Measurements from ENCODE around the gene AMD1.
"Not testable (repeated sequence)": the region's sequence is repeated elsewhere in the genome, so short reads cannot be mapped to it uniquely, and the experiment has no call there.

Gene AMD1

DNA sequence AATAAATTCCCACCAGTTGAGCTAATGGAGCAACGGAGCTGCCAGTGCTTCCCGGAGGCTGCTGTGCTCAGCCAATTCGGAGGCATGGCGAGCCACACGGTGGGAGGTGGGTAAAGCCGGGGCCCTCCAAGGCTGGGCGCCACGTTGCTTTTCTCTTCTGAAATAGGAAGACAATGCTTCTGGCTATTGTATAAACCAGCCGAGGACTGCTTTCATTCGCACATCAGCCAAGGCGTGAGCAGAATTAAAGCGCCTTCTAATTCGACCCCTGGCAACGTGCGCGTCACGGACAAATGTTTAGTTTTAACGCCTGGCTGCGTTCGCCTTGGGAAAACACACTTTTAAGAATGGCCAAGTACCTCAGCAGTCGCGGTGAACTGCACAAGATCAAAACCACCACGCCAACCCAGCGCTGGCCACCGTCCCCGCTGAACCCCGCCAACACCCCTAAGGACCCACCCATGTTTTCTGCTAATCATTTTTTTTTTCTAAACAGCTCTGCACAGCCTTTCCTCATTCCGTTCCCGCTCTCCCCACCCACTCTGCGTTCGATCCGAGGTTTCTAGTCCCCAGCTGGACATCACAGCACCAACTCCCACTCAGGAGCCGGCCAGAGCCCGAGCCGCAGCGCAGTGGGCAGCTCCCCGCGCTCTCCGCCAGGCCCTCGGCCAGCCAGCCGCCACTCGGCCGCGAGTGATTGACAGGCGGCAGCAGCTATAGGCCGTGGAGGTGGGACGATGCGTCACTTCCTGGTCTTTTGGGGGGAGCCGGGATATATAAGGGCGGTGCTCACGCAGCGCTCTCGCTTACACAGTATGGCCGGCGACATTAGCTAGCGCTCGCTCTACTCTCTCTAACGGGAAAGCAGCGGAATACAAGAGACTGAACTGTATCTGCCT lies at the start of gene AMD1:
AMD1 (plus strand) TSS at position 805 of the 899 bp plus-strand sequence. CDS start 321 bp downstream, outside the sequence.
- peak within 1 kb of the TSS; percentile 83 for H3K4me3 ChIP-seq (ENCODE audit: low read length)
- TF ChIP-seq, protein P1, sequence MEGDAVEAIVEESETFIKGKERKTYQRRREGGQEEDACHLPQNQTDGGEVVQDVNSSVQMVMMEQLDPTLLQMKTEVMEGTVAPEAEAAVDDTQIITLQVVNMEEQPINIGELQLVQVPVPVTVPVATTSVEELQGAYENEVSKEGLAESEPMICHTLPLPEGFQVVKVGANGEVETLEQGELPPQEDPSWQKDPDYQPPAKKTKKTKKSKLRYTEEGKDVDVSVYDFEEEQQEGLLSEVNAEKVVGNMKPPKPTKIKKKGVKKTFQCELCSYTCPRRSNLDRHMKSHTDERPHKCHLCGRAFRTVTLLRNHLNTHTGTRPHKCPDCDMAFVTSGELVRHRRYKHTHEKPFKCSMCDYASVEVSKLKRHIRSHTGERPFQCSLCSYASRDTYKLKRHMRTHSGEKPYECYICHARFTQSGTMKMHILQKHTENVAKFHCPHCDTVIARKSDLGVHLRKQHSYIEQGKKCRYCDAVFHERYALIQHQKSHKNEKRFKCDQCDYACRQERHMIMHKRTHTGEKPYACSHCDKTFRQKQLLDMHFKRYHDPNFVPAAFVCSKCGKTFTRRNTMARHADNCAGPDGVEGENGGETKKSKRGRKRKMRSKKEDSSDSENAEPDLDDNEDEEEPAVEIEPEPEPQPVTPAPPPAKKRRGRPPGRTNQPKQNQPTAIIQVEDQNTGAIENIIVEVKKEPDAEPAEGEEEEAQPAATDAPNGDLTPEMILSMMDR (conservative IDR thresholded peaks at IDR 0.05; ENCODE audit: low read length): no peak
- DNase-seq (ENCODE audit: low read depth): peak; percentile 98

GRCh38 chr6:110826236-110827129 lies 48.1 kb upstream of the AMD1 start:
- TF ChIP-seq, protein P1 (conservative IDR thresholded peaks at IDR 0.05; ENCODE audit: low read length): no peak
- DNase-seq (ENCODE audit: low read depth): peak; percentile 41

DNA sequence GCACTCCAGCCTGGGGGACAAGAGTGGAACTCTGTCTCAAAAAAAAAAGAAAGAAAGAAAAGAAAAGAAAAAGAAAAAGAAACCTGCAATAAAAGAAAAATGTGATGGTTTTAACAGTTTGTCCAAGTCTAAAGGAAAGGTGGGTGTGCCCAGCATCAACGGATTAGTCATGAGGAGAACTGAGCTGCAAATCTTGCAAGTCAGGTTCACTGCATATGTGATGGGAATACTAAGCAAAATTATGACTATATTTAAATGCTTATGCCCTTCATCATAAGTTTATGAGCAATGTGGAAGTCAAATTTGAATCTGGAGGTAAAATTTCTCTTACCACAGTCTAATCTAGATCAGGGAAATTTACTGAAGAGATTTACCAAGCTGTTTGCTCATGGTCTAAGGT lies 46.2 kb upstream of the AMD1 start:
- TF ChIP-seq, protein P1 (conservative IDR thresholded peaks at IDR 0.05; ENCODE audit: low read length): no peak
- DNase-seq (ENCODE audit: low read depth): peak; percentile 17

More at GRCh38 chr6:110826236-110827129, 48.1 kb upstream of the AMD1 start:
- H3K4me3 ChIP-seq (ENCODE audit: low read length): no peak overlapping the region

GRCh38 chr6:110831405-110831804 lies 43.2 kb upstream of the AMD1 start:
- no peak overlapping the region for H3K4me3 ChIP-seq (ENCODE audit: low read length)
- TF ChIP-seq, protein P1 (conservative IDR thresholded peaks at IDR 0.05; ENCODE audit: low read length): no peak
- no peak for DNase-seq (ENCODE audit: low read depth)

More for the DNA sequence above, 46.2 kb upstream of the AMD1 start:
- no peak overlapping the region for H3K4me3 ChIP-seq (ENCODE audit: low read length)

GRCh38 chr6:110833831-110834230 lies 40.8 kb upstream of the AMD1 start:
- TF ChIP-seq, protein P1 (conservative IDR thresholded peaks at IDR 0.05; ENCODE audit: low read length): no peak
- H3K4me3 ChIP-seq (ENCODE audit: low read length): no peak overlapping the region
- DNase-seq (ENCODE audit: low read depth): no peak

- H3K4me3 ChIP-seq (ENCODE audit: low read length); DNase-seq (ENCODE audit: low read depth): not testable (repeated sequence)
These were observed 38.8 kb upstream of the AMD1 start for GRCh38 chr6:110835751-110836150.

DNA sequence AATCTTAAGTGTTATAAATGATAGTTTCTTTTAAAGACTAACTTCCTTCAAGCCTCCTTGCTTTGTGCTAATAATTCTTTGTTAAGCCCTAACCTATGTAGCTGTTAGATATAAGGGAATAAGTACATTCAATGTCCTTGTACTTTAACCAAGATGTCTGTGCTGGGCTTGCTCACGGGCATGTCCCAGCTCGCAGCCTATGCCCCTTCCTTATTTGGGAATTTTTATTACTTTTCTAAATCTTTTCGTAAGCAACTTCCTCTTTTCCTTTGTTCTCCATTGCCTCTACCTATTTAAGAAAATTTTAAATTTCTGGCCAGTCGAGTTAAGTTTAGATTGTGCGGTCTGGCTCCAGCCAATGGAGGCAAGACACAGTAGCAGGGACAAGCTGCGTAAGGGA lies 33.3 kb upstream of the AMD1 start:
- DNase-seq (ENCODE audit: low read depth): no peak
- no peak overlapping the region for H3K4me3 ChIP-seq (ENCODE audit: low read length)
- TF ChIP-seq, protein P1 (conservative IDR thresholded peaks at IDR 0.05; ENCODE audit: low read length): no peak

Data from AG10803 (cell line).